ENCODE data around the gene NEUROG2. TPM values are rescaled to one million over a fixed set of nuclear protein-coding genes. Genes with fewer than 3 reads are reported as not detected.

The NEUROG2 gene
- total RNA-seq, 1 experiment from 2014 or later: not detected

DNA sequence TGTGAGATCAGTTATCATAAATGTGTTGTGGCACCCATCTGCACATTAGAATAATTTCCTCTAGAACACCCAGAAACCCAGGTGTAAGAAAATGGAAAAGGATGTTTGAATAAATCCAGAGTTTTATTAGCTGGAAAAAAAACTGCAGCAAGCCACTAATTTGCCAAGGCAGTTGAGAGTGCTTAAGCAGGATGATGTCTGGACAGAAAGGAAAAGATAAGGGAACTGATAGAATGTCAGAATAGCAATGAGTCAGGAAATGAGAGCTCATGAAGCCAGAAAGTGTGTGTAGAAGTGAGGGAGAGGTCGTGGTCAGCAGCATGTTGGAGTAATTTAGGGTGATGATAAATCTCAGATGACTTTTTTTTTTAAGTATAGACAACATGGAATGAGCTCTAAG, 15.2 kb upstream of the NEUROG2 start:
- Histone ChIP-seq H2BK15ac (ENCODE audit: low read depth, low read length) (no peak overlapping the region), H2AFZ (ENCODE audit: low read length) (no peak overlapping the region), H3K4ac (ENCODE audit: low read depth, low read length) (no peak overlapping the region), H3K23me2 (ENCODE audit: insufficient read length, low read depth, low read length, poor library complexity, severe bottlenecking) (no peaks in the 10 kb centered on the region), H3K56ac (ENCODE audit: insufficient read length, low read depth, low read length) (no peak overlapping the region), H3K79me2 (ENCODE audit: insufficient read depth, low read length) (no peaks in the 10 kb centered on the region), H4K8ac (replicated peaks; ENCODE audit: insufficient read length, low read depth, low read length) (no peak overlapping the region), H2AK5ac (ENCODE audit: insufficient read length, low read length) (no peak overlapping the region), H3K9me3 (ENCODE audit: control insufficient read depth, low read depth, low read length) (no peaks in the 10 kb centered on the region), H3K4me2 (ENCODE audit: insufficient read depth, insufficient read length, low read length) (no peak overlapping the region), H3K23ac (ENCODE audit: insufficient read length, low read depth, low read length) (no peak overlapping the region), H3K4me1 (ENCODE audit: insufficient read depth, low read length) (no peaks in the 10 kb centered on the region), H3K27ac (ENCODE audit: insufficient read length, low read depth, low read length) (no peak overlapping the region), H3T11ph (ENCODE audit: low read length) (no peak overlapping the region), H3K79me1 (ENCODE audit: insufficient read depth, low read depth, low read length, poor library complexity, severe bottlenecking) (no peaks in the 10 kb centered on the region), H3K9ac (ENCODE audit: extremely low read depth, insufficient read length, low read length) (no peak overlapping the region), H2BK5ac (ENCODE audit: insufficient read length, low read length) (no peak overlapping the region), H2BK120ac (ENCODE audit: low read depth, low read length, poor library complexity, severe bottlenecking) (no peak overlapping the region), H3K27me3 (ENCODE audit: insufficient read depth, low read length) (no peaks in the 10 kb centered on the region), H2BK12ac (ENCODE audit: insufficient read length, low read depth, low read length) (no peak overlapping the region), H4K91ac (ENCODE audit: insufficient read length, low read depth, low read length) (no peak overlapping the region), H4K20me1 (ENCODE audit: control insufficient read depth, insufficient read depth, insufficient read length) (no peaks in the 10 kb centered on the region), H3K18ac (ENCODE audit: insufficient read length, low read depth, low read length) (no peak overlapping the region), H3K14ac (ENCODE audit: insufficient read depth, low read length) (no peak overlapping the region), H4K5ac (ENCODE audit: insufficient read length, low read depth, low read length) (no peak overlapping the region), H2BK20ac (ENCODE audit: low read depth, low read length, poor library complexity, severe bottlenecking) (no peak overlapping the region)
- Mint-ChIP-seq H3K27ac (no peak overlapping the region), H3K4me3 (no peak overlapping the region), H3K36me3 (ENCODE audit: insufficient read depth in 1 of 3, low read depth in 3 of 3) (no peaks in the 10 kb centered on the region), H3K4me1 (peaks cover under 1% of the 10 kb centered on the region in 2 experiments; a peak in 3 of 4 replicates), H3K9me3 (no peaks in the 10 kb centered on the region), H3K27me3 (ENCODE audit: low read depth) (peaks cover 30% of the 10 kb centered on the region)
- WGBS (ENCODE audit: extremely low coverage, insufficient read length, low lambda C conversion rate): no CpG with 5 or more reads among the region's 1 CpG
- DNase-seq: no peak
- TF ChIP-seq, protein P1, sequence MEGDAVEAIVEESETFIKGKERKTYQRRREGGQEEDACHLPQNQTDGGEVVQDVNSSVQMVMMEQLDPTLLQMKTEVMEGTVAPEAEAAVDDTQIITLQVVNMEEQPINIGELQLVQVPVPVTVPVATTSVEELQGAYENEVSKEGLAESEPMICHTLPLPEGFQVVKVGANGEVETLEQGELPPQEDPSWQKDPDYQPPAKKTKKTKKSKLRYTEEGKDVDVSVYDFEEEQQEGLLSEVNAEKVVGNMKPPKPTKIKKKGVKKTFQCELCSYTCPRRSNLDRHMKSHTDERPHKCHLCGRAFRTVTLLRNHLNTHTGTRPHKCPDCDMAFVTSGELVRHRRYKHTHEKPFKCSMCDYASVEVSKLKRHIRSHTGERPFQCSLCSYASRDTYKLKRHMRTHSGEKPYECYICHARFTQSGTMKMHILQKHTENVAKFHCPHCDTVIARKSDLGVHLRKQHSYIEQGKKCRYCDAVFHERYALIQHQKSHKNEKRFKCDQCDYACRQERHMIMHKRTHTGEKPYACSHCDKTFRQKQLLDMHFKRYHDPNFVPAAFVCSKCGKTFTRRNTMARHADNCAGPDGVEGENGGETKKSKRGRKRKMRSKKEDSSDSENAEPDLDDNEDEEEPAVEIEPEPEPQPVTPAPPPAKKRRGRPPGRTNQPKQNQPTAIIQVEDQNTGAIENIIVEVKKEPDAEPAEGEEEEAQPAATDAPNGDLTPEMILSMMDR (conservative IDR thresholded peaks at IDR 0.05): no peak
